Midbrain (tissue), 1 donor: Measurements from ENCODE around the gene ALX4.

ENCODE experiments used
- DNase-seq: peaks from one replicate; lab custom pipeline; 2025; lab: John Stamatoyannopoulos, UW

The ALX4 gene

GRCh38 chr11:44335052-44335760, 25.3 kb upstream of the ALX4 start:
- no peak for DNase-seq

DNA sequence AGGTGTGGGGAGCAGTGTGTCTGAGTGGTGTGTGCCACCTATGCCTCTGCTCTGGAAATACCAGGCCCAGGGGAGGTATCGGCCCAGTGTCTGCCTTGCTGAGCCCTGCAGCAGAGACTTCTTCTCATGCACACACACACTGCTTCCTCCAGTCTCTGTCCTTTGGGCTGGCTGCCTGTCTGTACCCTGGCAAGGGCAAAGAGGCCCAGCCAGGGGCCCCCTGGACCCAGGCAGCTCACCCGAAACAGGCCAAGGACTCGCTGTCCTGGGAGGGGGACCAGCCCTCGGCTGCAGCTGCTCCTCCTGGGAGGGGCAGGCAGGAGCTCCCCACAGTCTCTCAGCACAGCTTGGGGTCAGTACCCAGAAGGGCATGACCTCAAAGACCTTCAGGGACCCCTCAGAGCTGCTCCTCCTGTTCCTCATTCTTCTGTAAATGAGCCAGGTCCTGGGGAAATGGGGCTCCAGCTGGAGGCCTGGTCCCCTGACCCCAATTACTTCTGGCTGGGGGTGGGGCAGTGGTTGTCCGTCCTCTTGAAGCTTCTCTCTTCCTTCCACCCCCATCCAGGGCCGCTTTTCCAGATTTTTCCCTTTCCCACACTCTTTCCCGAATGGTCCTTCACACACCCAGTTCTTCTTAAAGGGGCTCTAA, 24.5 kb upstream of the ALX4 start:
- no peak for DNase-seq

DNA sequence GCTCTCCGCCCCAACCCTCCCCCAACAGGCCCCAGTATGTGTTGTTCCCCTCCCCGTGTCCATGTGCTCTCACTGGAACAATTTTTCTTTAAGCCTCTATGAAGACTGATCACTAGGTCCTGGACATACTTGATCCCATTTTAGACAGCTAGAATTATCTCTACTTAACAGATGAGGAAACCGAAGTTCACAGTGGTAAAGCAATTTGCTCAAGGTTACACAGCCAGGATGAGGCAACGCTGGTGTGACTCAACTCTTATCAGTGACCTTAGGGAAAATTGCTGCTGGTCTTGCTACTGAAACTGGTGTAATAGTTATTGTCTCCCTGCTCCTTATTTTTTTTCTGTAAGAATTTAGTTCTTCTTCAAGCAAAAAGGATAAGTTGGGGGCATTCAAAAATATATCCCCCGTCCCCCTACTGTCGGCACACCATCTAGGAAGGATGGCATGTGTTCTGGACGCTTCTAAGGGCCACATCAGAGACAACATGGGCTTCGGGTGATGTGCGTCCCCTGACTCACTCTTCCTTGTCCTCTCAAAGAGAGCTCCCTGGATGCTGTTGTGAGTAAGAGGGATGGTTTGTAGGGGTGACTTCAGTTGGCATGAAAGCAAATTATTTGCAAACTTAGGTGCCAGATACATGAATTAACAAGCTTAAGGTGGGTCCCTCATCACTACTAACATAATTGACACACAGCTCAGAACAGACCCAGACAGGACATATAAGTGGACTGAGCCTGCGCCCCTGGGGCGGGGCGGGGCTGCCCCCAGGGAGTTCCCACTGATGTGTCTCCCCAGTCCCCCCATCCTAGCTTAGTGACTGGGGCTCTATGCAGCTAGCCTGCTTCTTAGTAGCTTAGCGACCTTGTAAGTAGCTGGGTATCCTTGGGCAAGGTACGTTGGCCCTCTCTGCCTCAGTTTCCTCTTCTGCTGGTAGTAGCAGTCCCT, 23.6 kb upstream of the ALX4 start:
- DNase-seq = no peak

- DNase-seq = no peak
Measured at GRCh38 chr11:44332665-44333064, 22.7 kb upstream of the ALX4 start.

GRCh38 chr11:44329472-44330230, 19.7 kb upstream of the ALX4 start:
- no peak for DNase-seq

DNA sequence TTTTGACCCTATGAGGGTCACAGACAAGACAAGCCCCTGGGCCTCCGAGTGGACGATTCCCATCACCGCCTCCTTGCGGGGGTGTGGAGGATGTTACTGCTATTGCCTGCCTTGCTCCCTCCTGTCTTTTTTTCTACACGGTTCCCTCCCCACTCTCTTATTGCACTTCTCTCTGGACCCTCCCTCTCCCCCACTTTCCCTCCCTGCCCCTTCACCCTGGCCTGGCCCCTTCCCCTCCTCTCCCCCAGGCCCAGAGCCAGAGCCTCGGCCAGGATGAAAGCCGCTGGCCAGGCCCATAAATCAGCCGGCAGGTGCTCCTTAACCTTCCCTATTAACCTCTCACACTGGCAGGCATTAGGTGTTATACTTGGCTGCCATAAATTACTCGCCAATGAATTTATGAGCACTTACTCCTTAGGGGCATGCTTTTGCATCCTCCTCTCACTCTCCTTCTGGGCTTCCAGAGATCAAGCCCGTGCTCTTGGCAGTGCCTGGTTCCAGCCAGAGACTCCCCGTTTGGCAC, 18.3 kb upstream of the ALX4 start:
- no peak for DNase-seq

GRCh38 chr11:44327730-44328129, 17.8 kb upstream of the ALX4 start:
- DNase-seq = no peak

GRCh38 chr11:44326615-44327475, 16.9 kb upstream of the ALX4 start:
- no peak for DNase-seq

- no peak for DNase-seq
Measured at GRCh38 chr11:44325698-44326097, 15.8 kb upstream of the ALX4 start.

DNA sequence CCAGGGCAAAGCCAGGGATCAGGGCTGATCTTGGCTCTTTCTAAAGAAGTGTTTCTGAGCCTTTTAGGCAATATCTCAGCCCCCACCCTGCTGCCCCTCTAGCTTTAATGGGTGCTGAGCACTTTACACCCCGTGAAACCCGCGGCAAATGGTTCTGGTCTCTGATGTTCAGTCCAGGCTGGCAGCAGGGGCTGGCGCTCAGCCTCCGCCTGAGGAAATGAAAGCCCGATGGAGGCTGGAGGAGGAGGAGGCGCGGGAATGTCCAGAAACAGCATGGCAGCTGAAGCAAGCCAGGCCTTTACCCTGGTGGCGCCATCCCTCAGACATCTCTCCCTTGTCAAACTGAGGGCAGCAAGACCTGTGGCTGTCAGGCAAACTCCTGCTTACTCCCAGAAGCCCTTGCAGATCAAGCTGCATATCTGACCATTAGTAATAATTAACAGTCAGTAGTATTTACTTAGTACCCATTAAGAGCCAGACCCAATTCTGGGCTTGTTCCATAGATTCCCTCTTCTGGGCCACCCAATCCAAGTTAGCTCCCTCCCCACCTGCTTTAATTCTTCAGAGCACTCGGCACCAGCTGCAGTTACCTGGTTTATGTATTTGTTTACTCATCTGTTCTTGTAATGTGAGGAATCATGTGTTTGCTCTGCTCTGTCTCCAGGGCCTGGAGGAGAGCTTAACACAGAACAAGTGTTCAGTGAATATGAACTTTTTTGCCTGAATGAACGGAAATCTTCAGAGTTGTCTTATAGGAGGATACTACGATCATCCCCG, 15.0 kb upstream of the ALX4 start:
- no peak for DNase-seq

GRCh38 chr11:44324222-44324621, 14.3 kb upstream of the ALX4 start:
- no peak for DNase-seq

GRCh38 chr11:44322243-44322642, 12.3 kb upstream of the ALX4 start:
- no peak for DNase-seq

GRCh38 chr11:44321059-44321458, 11.1 kb upstream of the ALX4 start:
- DNase-seq = no peak

- DNase-seq = no peak
Measured at GRCh38 chr11:44320289-44320973, 10.5 kb upstream of the ALX4 start.

DNA sequence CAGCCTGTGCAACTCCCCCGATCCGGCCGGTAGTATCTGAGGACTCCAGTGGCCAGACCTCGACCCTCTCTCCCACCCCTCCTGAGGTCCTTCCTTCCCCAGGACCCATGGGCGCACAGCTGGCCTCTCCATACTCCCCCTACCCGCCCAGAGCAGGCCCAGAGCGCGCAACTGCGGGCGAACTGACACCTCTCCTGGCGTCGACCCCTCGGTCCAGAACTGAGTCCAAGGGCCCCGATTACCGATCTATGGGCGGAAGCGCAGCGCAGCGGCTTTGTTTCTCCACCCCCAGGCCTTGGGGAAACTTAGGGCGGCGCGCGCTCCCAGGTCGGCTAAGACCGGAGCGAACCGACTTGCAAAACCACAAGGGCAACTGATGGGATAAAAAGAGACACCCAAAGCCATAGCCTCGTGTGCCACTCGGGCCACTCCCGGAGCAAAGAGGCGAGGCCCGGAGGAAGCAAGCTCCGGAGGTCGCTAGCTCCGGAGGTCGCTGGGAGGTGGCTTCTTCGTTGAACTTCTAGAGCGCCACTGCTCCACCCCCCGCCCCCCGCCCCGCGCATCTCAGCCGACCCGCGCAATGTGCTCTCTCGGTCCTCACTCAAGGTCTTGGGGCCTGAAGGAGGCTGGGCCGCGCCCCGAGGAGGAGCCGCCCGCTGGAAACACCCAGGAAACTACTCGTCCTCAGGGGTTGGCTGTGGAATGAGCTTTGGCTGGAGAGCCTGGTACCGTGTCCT, 9.8 kb upstream of the ALX4 start:
- DNase-seq = no peak

DNA sequence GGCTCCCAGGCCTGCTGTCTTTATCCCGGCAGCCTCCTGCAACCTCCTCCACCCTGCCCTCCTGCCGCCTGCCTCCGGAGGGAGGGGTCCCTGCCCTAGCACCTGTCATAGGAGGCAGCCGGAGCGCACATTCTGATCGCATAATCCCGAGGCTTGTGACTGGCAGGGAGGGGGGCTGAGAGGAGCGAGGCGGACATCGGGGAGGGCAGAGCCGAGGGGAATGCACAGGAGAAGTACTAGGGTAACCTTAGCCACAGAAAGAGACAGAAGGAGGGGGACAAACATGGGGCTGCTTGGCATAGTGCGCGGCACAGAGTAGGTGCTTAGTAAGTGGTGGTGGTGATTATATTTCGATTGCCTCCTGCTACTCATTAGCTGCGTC, 9.2 kb upstream of the ALX4 start:
- DNase-seq = no peak

DNA sequence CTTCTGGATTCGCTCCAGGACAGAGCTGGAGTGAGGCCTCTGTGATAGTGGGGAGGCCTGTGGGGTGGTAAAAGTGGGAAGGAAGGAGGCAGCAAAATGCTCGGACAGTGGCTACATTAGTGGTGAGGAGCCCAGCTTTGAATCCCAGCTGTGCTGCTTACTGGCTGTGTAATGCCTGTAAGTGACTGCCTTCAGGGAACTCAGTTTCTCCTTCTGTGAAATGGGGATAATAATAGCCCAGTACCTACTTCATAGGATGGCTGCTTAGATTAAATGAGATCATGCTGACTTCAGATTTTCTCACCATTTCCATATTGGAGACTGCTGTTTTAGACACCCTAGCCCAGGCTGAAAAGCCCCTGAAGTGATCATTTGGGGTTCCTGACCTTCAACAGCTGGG, 8.4 kb upstream of the ALX4 start:
- DNase-seq = no peak

DNA sequence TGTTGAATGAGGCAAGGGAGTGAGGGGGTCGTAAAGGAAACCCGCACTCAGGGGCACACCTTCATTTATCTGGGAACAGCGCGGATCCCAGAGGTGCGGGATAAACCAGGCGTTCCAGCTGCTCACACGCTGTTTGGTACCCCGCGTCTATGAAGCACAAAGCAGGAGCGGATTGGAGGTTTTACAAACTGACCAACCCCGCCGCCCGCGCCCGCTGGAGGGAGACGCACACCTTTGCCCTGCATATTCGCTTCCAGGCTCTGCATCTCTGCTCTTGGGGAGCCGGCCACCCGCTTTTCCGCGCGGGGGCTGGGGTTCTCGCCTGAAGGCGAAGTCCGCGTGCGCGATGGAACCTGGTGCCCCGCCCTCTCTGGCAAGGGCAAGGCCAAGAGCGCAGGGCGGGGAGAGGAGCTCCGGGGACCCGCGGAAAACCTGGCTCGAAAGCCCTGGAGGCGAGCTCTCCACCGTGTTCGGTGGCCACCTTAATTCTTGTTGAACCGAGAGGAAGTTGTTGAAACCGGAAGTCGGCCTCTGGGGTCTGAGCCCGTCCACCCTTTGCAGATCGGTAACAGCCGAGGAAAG, 6.8 kb upstream of the ALX4 start:
- DNase-seq = no peak
